HepG2 (cell line): ENCODE measurements around the gene SH2D3A. TPM values are rescaled to one million over a fixed set of nuclear protein-coding genes. Genes with fewer than 3 reads are reported as not detected.

Experiments used
- ARNT2 ChIP-seq: sonication (generic); formaldehyde crosslinking; IDR thresholded peaks from 2 replicates; pipeline ENCODE4 v1.8.0; 2022; ENCODE audit warnings: mild to moderate bottlenecking, low read depth, missing genetic modification reagents, moderate library complexity
- BORCS8-MEF2B ChIP-seq: sonication (generic); formaldehyde crosslinking; IDR thresholded peaks from 2 replicates; pipeline ENCODE4 v1.8.0; 2022; ENCODE audit warnings: mild to moderate bottlenecking, missing genetic modification reagents
- CCDC6 ChIP-seq: sonication (generic); formaldehyde crosslinking; IDR thresholded peaks from 2 replicates; pipeline ENCODE4 v1.8.1; 2022; ENCODE audit warnings: mild to moderate bottlenecking, missing genetic modification reagents, moderate library complexity
- NFIC ChIP-seq: IDR thresholded peaks from 2 replicates; pipeline ENCODE4 v1.6.1; 2012; ENCODE audit warnings: mild to moderate bottlenecking, low read length, inconsistent platforms
- NONO ChIP-seq, 2 experiments: fragments of 450-650 bp in 1 of 2; sonication (generic) in 1 of 2; formaldehyde crosslinking in 1 of 2; IDR thresholded peaks in 1 of 2; conservative IDR thresholded peaks in 1 of 2; 2 replicates each; pipeline versions ENCODE4 v1.6.1 to v1.8.0; 2017 to 2022; ENCODE audit warnings: mild to moderate bottlenecking in 1 of 2, missing genetic modification reagents in 1 of 2, moderate library complexity in 1 of 2
- POLR2G ChIP-seq: fragments of 200-400 bp; formaldehyde crosslinking; IDR thresholded peaks from 2 replicates; pipeline ENCODE4 v1.6.1; 2018; ENCODE audit warnings: mild to moderate bottlenecking, low read depth, low read length, moderate library complexity
- PRMT3 ChIP-seq: sonication (generic); formaldehyde crosslinking; IDR thresholded peaks from 2 replicates; pipeline ENCODE4 v1.8.1; 2022; ENCODE audit warnings: low read depth, mild to moderate bottlenecking, moderate library complexity, missing genetic modification reagents, borderline replicate concordance
- SRY ChIP-seq: sonication (generic); formaldehyde crosslinking; IDR thresholded peaks from 2 replicates; pipeline ENCODE4 v1.8.0; 2022; ENCODE audit warnings: mild to moderate bottlenecking, missing genetic modification reagents
- YEATS4 ChIP-seq: sonication (generic); formaldehyde crosslinking; IDR thresholded peaks from 2 replicates; pipeline ENCODE4 v1.4.0; 2020; ENCODE audit warnings: missing genetic modification reagents, borderline replicate concordance
- ZNF589 ChIP-seq: sonication (generic); formaldehyde crosslinking; conservative IDR thresholded peaks from 2 replicates; pipeline ENCODE4 v1.8.0; 2022; ENCODE audit warnings: mild to moderate bottlenecking, moderate library complexity, missing genetic modification reagents
- ZSCAN29 ChIP-seq: sonication (generic); formaldehyde crosslinking; conservative IDR thresholded peaks from 2 replicates; pipeline ENCODE4 v1.4.0; 2020; ENCODE audit warnings: mild to moderate bottlenecking, missing genetic modification reagents
- polyA plus RNA-seq, 8 experiments: library from polyadenylated mRNA; depleted of rRNA in 3 of 8; stranded (reverse) in 7 of 8; unstranded in 1 of 8; fragments of >200 nt; fragmentation: Illumina TruSeq in 4 of 8; extraction: Trizol in 4 of 8; gene quantifications; 2 replicates each; pipeline versions ENCODE4 v1.2.1 to v1.2.3, GENCODE V29; 2011 to 2016; ENCODE audit warnings: low read depth in 4 of 8, missing spikeins in 1 of 8, mixed read lengths in 1 of 8; ENCODE audit not compliant: insufficient read depth in 1 of 8
- total RNA-seq, 5 experiments: library from RNA; depleted of rRNA; stranded (reverse); fragments of >200 nt; fragmentation: Illumina TruSeq; extraction: Trizol; gene quantifications; 2 replicates each; pipeline ENCODE4 v1.2.3, GENCODE V29; 2016; ENCODE audit warnings: low read depth in 1 of 5
- TF ChIP-seq, protein P1 (sequence below): sonication (generic); formaldehyde crosslinking; IDR thresholded peaks from 2 replicates; pipeline ENCODE4 v1.5.0; 2020; ENCODE audit warnings: missing genetic modification reagents

Gene SH2D3A
- total and polyA plus RNA-seq, 2 of the 13 experiments (the other 11 are each of a cell fraction or from before 2014, with no cell fraction given) = 1.0 to 2.2 TPM

GRCh38 chr19:6713773-6714692 is 53.2 kb downstream of the SH2D3A start (continued):
- TF ChIP-seq YEATS4 (CRISPR knock-in tag) = no peak
- TF ChIP-seq NONO (IDR thresholded peaks at IDR 0.05) = no peak
- TF ChIP-seq NONO (CRISPR knock-in tag; conservative IDR thresholded peaks at IDR 0.05) = peak; percentile 46; the same call in 1 of the 2 replicates
- TF ChIP-seq PRMT3 (CRISPR knock-in tag) = 0 out of 2 replicates have a peak, but pooled peaks have one; percentile 44
- peak; percentile 85 for TF ChIP-seq POLR2G
- 0 out of 2 replicates have a peak, but pooled peaks have one; percentile 31 for TF ChIP-seq NFIC
- 0 out of 2 replicates have a peak, but pooled peaks have one; percentile 11 for TF ChIP-seq ZNF589 (CRISPR knock-in tag)
- 0 out of 2 replicates have a peak, but pooled peaks have one; percentile 37 for TF ChIP-seq SRY (CRISPR knock-in tag)
- peak; percentile 41; the same call in 1 of the 2 replicates for TF ChIP-seq ARNT2
- TF ChIP-seq CCDC6 = peak; percentile 74; the same call in 1 of the 2 replicates
- TF ChIP-seq, protein P1, sequence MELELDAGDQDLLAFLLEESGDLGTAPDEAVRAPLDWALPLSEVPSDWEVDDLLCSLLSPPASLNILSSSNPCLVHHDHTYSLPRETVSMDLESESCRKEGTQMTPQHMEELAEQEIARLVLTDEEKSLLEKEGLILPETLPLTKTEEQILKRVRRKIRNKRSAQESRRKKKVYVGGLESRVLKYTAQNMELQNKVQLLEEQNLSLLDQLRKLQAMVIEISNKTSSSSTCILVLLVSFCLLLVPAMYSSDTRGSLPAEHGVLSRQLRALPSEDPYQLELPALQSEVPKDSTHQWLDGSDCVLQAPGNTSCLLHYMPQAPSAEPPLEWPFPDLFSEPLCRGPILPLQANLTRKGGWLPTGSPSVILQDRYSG = no peak
- 0 out of 2 replicates have a peak, but pooled peaks have one; percentile 34 for TF ChIP-seq BORCS8-MEF2B (CRISPR knock-in tag)
- no peak for TF ChIP-seq ZSCAN29 (CRISPR knock-in tag)
